Activated gamma-delta T cell treated with anti-CD3 and anti-CD28 coated beads, Interleukin-2, amount 50 U/mL, for 16 hours (primary cell): ENCODE results near the gene CLMN.
"Not testable (repeated sequence)": the region's sequence is repeated elsewhere in the genome, so short reads cannot be mapped to it uniquely, and the experiment has no call there.

Experiments
- DNase-seq: peaks from one replicate; pipeline ENCODE4 v3.0.0-alpha.2; 2020; ENCODE audit warnings: low read depth

The CLMN gene

GRCh38 chr14:95157327-95158189, 162.2 kb downstream of the CLMN start, which contains the start of gene DICER1:
Gene DICER1, minus strand, starts transcription at chr14:95157529. Its CDS starts 24,071 bp downstream, at chr14:95133458.
- peak; percentile 92 for DNase-seq

- DNase-seq: no peak
These were observed 162.7 kb downstream of the CLMN start for GRCh38 chr14:95157048-95157326.

- DNase-seq: peak; percentile 4
These were observed 163.3 kb downstream of the CLMN start for GRCh38 chr14:95156161-95157047.

GRCh38 chr14:95155045-95155444, 164.7 kb downstream of the CLMN start:
- no peak for DNase-seq

- DNase-seq: no peak
These were observed 165.8 kb downstream of the CLMN start for GRCh38 chr14:95153866-95154265.

GRCh38 chr14:95151561-95151960, 168.1 kb downstream of the CLMN start:
- no peak for DNase-seq

GRCh38 chr14:95150910-95151309, 168.8 kb downstream of the CLMN start:
- no peak for DNase-seq

GRCh38 chr14:95149441-95149840, 170.3 kb downstream of the CLMN start:
- no peak for DNase-seq

GRCh38 chr14:95147597-95147996, 172.1 kb downstream of the CLMN start:
- no peak for DNase-seq

GRCh38 chr14:95146079-95146771, 173.5 kb downstream of the CLMN start:
- DNase-seq: no peak

- DNase-seq: no peak
These were observed 174.9 kb downstream of the CLMN start for GRCh38 chr14:95144849-95145248.

- DNase-seq: no peak
These were observed 175.7 kb downstream of the CLMN start for GRCh38 chr14:95143808-95144620.

GRCh38 chr14:95142208-95142607, 177.5 kb downstream of the CLMN start:
- DNase-seq: no peak

- no peak for DNase-seq
These were observed 178.0 kb downstream of the CLMN start for GRCh38 chr14:95141684-95142083.

- no peak for DNase-seq
These were observed 179.4 kb downstream of the CLMN start for GRCh38 chr14:95140060-95140858.

- no peak for DNase-seq
These were observed 180.8 kb downstream of the CLMN start for GRCh38 chr14:95138876-95139275.

GRCh38 chr14:95138455-95138854, 181.3 kb downstream of the CLMN start:
- not testable (repeated sequence) for DNase-seq

- DNase-seq: no peak
These were observed 181.9 kb downstream of the CLMN start for GRCh38 chr14:95137804-95138167.

GRCh38 chr14:95137164-95137803, 182.4 kb downstream of the CLMN start:
- DNase-seq: no peak

- DNase-seq: no peak
These were observed 183.1 kb downstream of the CLMN start for GRCh38 chr14:95136631-95137030.
